ENCODE measurements around the gene CALD1.

DNA sequence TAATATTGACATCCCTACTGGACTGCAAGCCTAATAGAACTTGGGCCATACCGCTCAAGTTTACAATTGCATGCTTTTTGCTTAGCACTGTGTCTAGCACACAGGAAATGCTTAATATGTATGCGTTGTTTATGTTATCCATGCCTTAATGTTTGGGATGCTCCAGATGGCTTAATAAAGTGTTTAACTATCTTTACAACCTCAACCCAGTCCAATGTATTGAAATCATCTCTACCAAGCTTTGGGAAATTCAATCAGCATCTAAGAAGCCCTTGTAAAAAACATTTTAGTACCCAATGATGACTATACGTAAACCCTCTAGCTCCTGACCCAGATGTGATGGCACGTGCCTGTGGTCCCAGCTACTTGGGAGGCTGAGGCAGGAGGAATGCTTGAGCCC, 40.0 kb downstream of the CALD1 start:
- no peak for TF ChIP-seq EZH2phosphoT487 (conservative IDR thresholded peaks at IDR 0.05; ENCODE audit: low read length)
- TF ChIP-seq, protein P1, sequence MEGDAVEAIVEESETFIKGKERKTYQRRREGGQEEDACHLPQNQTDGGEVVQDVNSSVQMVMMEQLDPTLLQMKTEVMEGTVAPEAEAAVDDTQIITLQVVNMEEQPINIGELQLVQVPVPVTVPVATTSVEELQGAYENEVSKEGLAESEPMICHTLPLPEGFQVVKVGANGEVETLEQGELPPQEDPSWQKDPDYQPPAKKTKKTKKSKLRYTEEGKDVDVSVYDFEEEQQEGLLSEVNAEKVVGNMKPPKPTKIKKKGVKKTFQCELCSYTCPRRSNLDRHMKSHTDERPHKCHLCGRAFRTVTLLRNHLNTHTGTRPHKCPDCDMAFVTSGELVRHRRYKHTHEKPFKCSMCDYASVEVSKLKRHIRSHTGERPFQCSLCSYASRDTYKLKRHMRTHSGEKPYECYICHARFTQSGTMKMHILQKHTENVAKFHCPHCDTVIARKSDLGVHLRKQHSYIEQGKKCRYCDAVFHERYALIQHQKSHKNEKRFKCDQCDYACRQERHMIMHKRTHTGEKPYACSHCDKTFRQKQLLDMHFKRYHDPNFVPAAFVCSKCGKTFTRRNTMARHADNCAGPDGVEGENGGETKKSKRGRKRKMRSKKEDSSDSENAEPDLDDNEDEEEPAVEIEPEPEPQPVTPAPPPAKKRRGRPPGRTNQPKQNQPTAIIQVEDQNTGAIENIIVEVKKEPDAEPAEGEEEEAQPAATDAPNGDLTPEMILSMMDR (IDR thresholded peaks at IDR 0.05; ENCODE audit: insufficient read depth, low read length, poor library complexity, severe bottlenecking): no peak

Measured in SU-DHL-6 (cell line).